ENCODE data around the gene PCDHGA2.

GRCh38 chr5:141360685-141361084 lies 22.1 kb downstream of the PCDHGA2 start:
- TF ChIP-seq GATA2 (IDR thresholded peaks at IDR 0.05; ENCODE audit: low read depth, low read length) (no peak), GATA3 (IDR thresholded peaks at IDR 0.05; ENCODE audit: low read depth, low read length) (no peak)

Measured in SH-SY5Y (cell line).